HG03196 (cell line): ENCODE data around the gene DHRS9.
"Not testable (repeated sequence)": the region's sequence is repeated elsewhere in the genome, so short reads cannot be mapped to it uniquely, and the experiment has no call there.

Source experiments
- ATAC-seq: cut with Tn5 transposase; IDR thresholded peaks from one replicate; pipeline ENCODE4 v1.9.1; 2021; ENCODE audit not compliant: unreplicated experiment

The DHRS9 gene

DNA sequence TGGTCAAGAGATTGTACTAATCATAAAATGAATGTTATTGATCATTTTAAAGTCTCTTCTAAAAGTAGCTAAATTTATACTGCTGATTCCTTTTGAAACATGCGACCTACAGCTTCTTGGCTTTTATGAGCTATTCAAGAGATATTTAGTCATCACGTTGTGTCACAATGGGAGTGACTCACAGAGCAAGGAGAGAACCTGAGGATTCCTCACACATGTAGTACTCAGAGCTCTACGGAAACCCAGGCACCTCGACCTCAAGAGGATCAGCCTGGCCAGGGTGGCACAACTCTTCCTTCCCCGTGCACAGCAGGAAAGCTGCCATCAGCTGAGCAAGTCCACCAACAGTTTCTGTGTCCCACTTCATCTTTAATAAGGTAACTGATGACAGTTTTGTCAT is at the start of gene DHRS9:
DHRS9 (plus strand) TSS at position 223 of the 400 bp plus-strand sequence. CDS start 12,019 bp downstream, outside the sequence.
- ATAC-seq, result no peak

DNA sequence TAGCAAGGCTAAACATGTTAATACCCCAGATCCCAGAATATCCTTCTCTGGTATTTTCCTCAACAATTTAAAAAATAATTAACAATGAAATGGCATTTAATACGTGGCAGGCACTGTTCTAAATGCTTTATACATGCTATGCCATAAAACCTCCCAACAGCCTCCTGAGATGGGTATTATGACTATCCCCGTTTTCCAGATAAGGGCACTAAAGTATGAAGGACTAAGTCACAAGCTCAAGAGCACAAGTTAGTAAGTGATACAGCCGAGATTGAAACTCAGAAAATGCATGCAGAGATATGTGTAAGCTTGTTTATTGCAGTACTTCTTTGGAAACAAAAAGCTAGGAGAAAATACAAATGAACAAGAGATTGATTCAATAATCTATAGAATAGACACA is 46.2 kb upstream of the DHRS9 start:
- no peak for ATAC-seq

DNA sequence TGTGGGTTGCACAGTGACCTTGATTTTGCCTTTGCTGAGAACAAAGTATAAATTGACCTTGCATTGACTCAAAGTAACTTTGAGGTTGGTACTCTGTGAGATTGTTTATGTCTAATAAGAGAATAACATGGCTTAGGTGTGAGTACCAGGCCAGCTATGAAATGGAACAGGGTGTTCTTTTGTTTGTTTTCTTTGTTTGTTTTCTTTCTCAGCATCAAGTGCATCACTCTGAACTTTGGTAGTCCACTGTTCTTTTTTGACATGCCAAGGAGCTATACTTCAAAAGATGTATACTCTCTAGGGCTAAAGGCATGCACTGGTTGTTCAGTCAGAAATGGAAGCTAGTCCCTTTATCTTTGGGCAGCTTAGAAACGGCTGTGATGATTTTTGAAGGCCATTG is 43.3 kb upstream of the DHRS9 start:
- ATAC-seq, result no peak

DNA sequence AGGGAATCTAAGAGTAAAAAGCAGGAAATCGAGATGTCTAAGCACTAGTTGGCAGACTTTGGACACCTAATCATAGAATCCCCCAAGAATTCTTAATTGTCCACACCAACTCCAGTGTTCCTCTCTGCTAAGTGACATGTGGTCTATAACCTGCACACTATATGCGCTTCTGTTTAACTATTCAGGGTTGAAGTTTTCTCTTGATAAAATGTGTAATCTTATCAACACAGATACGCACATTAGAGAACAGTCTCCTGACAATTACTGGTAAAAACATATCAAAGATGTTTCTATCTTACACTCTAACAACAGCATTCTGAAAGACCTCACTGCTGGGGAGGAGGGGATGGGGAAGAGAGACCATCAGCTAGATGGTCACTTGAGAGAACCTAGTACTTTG is 42.1 kb upstream of the DHRS9 start:
- no peak for ATAC-seq

DNA sequence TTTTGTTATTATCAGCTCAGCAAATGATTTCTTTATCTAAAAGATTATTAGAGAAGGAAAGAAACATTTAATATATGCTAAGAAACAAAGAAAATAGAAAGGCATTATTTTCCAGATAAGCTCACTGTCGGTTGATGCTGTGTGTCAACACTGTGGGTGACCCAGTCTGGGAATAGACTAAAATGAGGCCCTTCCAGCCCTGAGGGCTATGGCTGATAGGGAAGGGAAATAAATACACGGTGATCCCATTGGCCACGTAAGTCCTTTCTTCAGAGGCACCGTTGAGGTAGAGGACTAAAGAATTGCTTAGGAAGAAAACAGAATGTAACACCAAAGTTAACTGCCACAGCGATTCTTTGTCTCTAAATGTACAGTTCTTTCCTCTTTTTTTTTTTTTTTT is 40.0 kb upstream of the DHRS9 start:
- ATAC-seq, result no peak

DNA sequence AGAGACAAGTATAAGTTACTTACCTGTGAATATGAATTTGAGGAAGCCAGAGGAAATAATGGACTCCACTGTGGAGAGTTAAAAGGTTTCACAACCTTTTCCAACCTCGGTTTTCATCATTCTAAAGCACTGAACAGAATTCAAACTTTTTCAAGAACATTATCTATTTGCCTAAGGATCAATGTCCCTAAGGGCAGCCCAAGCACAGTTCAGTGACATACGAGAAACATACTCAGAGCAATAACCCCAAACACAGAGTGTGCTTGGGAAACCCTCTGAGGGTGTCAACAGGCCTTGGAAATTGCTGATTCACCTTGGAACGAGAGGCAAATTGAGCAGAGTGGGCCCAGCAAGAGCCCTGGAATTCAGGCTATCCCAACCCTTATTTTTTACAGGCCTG is 38.2 kb upstream of the DHRS9 start, which contains the start of gene ABCB11:
ABCB11 (minus strand) TSS at position 123 of the 400 bp plus-strand sequence. CDS start 13,199 bp downstream, outside the sequence.
- no peak for ATAC-seq

DNA sequence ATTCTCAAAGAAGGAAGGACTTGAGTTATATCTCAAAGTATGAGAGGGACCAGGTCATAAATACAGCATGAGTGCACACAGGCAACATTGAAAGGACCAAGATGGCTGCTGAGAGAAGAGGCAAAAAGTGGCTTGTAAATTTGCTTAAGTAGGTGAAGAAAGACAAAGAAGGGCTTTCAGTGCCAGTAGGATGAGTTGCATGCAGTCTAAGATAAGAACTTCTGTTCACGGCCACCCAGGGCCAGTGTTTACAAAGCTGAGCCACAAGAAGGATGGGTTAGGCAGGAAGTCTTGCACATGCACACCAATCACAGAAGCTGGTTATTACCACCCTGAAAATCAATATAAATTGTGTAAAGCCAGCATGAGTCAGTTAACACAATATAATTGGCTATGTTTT is 35.1 kb upstream of the DHRS9 start:
- no peak for ATAC-seq

DNA sequence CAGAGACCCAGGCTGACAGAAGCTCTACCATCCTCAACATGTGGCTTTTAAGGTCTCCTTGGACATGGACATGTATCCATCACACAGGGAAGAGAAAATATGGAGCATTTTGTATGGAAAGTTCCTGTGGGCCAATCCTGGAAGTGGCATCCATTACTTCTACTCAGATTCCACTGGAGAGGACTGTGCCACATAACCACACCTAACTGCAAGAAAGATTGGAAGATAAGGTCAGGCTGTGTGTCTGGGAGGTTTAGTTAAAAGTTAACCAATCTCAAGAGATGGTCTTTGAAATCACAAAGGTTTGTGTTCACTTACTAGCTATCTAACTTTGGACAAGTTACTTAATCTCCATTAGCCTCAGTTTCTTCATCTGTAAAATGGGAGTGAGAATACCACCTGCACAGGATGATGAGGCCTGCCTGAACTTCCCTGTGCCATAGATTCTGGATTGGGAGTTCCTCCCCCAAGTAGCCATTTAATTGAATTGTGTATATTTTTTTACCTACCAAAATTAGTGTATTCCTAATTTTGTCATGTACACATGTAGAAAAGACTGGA is 34.3 kb upstream of the DHRS9 start:
- no peak for ATAC-seq

DNA sequence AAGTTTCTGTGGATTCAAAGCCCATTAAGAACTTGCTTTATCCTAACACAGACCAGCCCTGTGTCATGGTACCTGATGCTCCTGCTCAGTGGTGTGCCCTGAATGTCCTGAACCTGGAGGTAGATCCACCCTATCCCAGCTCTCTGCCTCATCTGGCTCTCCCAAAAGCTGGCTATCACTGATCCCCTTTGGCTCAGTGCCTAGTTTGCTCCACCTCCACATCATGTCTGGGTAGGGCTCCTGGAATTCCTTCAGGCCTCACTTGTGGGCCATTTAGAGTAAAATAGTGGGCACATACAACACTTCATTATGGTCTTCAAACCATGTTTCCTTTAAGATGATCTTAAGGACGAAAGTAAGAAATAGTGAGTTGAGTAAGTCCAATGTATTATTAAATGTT is 33.5 kb upstream of the DHRS9 start:
- no peak for ATAC-seq

DNA sequence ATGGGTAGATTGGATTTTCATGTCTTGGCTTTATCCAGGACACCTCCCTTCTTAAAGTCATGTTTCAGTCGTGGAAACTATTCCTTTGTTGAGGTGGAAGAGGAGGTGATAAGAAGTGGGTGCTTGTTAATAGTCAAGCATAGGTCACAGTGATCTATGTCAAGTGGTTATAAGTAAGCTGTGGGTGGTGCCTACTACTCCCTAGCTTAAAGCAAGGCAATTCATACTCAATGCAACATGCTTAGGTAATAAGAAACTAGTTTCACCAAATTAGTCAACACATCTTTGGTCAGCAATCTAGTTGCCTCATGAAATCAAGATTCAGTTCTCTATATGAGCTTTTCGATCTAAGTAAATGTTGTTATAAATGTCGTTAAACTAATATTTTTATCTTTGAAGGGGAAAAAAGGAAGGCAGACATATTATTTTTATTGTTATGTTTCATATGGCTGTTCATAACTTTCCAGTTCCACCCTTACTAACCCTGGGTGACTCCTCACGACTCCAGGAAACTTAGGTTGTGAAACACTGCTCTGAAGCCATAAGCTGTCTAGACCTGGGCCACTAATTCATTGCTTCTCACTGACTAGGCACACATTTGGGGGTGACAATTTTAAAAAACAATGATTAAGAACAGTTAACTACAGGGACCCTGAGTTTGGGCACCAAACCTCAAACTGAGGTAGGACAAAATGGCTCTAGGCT is 32.5 kb upstream of the DHRS9 start:
- ATAC-seq, result peak; percentile 51

DNA sequence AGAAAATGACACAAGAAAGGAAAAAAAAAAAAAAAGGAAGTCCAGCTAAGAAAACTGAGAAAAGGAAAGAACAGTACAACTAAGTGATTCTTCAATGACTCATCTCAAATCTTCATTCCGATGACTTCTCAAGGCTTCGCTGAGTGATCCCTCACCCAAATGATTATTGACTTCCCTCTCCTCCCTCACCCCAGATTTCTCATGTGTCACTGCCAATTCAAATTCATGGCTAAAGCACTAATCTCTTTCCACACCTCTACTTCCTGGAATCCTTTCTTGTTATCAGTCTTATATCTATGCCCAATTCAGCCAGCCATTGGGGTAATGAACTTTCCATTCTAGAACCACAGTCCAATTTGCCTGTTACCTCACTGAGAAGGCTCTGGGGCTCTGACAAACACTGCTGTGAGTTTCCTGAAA is 31.0 kb upstream of the DHRS9 start:
- peak; percentile 63 for ATAC-seq

DNA sequence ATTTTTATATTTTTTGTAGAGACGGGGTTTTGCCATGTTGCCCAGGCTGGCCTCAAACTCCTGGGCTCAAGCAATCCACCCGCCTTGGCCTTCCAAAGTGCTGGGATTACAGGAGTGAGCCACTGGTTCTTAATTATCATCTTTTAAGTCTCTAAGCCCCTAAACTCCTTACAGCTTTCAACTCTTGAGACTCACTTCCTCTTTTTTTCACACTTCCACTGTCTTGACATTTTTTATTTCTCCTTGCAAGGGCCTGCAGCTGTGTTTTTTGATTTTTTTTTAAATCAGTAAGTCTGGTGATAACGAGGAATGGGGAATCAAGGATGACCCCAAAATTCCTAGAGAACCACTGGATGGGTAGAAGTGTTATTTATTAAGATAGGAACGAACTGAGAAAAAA is 29.7 kb upstream of the DHRS9 start:
- no peak for ATAC-seq

DNA sequence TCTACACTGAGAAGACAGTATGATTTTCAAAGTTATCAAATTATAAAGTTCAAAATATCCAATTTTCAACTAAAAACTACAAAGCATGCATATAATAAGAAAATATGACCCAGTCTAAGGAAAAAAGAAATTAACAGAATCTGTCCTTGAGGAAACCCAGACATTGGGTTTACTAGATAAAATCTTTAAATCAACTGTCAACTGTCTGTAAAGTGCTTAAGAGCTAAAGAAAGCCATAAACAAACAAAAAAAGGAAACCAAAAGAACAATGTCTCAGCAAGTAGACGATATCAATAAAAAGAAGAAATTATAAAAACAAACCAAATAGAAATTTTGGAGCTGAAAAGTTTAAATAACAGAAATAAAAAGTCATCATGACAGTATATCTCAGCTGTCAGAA is 27.8 kb upstream of the DHRS9 start:
- ATAC-seq, result no peak

DNA sequence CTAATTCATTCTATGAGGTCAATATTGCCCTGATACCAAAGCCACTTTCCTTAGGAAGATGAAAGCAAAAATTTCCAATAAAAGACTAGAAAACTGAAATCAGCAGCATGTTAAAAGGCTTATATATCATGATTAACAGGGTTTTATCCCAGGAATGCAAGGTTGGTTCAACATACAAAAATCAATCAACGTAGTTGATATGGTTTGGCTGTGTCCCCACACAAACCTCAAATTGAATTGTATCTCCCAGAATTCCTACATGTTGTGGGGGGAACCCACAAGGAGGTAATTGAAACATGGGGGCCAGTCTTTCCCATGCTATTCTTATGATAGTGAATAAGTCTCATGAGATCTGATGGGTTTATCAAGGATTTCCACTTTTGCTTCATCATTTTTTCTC is 26.5 kb upstream of the DHRS9 start:
- ATAC-seq, result no peak

DNA sequence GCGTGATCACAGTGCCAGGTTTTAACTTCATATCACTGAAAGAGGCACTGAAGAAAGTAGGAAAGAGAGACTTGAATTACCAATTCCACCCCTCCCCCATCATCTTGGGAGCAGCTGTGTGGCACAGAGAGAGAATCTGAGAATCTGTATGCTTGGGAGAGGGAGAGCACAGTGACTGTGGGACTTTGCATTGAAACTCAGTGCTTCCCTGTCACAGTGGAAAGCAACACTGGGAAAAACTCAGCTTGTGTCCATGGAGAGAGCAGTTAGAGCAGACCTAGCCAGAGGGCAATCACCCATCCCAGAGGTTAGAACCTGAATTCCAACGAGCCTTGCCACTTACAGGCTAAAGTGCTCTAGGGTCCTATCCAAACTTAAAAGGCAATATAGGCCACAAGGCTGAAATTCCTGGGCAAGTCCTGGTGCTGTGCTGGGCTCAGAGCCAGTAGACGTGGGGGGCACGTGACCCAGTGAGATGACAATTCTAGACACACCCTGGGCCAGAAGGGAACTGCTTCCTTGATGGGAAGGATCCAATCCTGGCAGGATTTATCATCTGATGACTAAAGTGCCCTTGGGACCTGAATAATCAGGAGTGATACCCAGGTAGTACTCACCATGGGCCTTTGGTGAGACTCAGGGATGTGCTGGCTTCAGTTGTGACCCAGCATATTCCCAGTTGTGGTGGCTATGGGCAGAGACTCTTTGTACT is 22.8 kb upstream of the DHRS9 start:
- ATAC-seq, result no peak

DNA sequence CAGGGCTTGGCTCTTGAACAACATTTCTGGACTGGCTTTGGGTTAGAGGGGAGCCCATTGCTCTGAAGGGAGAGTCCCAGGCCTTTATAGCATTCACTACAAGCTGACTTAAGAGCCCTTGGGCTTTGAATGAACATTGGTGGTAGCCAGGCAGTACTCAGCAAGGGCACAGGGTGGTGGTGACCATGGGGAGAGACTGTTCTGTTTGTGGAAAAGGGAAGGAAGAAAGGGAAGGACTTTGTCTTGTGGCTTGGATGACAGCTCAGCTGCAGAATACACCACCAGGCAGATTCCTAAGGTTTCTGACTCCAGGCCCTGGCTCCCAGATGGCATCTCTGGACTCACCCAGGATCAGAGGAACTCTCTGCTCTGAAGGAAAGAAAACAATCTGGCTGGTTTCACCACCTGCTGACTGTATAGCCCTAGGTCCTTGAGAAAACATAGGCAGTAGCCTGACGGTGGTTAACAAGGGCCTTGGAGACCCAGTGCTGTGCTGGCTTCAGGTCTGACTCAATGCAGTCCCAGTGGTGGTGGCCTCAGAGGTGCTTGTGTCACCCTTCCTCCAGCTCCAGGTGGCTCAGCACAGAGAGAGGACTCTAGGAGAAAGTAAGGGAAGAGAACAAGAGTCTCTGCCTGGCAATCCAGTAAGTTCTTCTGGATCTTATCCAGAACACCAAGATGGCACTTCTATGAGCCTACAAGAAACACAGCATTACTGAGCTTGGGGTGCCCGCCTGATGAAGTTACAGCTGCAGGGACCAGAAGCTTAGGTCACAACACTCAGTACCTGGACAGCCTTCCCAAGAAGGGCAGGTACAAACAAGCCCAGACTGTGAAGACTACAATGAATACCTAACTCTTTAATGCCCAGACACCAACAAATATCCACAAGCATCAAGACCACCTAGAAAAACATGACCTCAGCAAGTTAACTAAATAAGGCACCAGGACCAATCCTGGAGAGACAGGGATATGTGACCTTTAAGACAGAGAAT is 21.8 kb upstream of the DHRS9 start:
- no peak for ATAC-seq

DNA sequence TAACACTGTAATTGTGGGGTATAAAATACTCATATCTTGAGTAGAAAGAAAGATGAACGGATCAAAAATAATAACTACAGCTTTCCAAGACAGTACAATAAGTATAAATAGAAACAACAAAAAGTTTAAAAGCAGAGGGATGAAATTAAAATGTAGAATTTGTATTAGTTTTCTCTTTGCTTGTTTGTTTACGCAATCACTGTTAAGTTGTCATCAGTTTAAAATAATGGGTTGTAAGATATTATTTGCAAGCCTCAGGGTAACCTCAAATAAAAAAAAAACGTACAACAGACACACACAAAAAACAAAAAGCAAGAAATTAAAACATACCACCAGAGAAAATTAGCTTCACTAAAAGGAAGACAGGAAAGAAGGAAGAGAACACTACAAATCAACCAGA is 20.2 kb upstream of the DHRS9 start:
- ATAC-seq, result no peak

DNA sequence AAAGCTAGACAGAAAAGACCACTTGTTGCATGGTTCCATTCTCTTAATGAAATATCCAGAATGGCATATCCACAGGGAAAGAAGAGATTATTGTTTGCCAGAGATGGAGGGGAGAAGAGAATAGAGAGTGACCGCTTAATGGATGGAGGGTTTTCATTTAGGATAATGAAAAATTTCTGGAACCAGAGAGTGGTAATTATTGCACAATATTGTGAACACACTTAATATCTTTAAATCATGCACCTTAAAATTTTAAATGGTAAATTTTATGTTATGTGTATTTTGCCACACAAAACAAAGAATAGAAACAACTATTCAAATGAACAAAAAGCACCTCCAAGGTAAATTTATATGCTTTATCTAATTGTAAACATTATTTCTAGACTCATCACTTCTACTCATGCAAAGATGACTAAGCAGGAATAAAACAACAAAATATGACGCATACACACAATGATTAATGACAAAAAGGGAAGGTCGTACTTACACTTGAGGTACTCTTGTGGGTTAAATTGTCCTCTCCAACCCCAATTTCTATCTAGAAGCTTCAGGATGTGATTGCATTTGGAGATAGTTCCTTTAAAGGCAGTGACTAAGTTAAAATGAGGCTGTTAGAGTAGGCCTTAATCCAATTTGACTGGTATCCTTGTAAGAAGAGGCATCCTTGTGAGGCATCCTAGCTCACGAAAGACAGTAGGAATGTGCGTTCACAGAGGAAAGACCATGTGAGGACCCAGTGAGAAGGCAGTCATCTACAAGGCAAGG is 18.7 kb upstream of the DHRS9 start:
- no peak for ATAC-seq

DNA sequence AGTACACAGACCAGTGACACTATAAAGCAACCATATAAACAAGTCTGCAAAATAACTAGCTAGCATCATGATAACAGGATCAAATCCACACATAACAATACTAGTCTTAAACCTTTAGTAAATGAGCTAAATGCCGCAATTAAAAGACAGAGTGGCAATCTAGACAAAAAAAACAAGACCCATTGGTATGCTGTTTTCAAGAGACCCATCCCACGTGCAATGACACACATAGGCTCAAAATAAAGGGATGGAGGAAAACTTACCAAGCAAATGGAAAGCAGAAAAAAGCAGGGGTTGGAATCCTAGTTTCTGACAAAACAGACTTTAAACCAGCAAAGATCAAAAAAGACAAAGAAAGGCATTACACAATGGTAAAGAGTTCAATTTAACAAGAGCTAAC is 14.8 kb upstream of the DHRS9 start:
- not testable (repeated sequence) for ATAC-seq

DNA sequence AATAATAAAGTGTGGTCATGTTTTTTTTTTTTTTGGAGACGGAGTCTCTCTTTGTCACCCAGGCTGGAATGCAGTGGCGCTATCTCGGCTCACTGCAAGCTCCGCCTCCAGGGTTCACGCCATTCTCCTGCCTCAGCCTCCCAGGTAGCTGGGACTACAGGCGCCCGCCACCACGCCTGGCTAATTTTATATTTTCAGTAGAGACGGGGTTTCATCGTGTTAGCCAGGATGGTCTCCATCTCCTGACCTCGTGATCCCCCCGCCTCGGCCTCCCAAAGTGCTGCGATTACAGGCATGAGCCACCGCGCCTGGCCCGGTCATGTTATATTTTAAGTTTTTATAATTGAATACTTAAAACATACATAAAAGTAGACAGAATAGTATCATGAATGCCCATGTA is 5.2 kb upstream of the DHRS9 start:
- not testable (repeated sequence) for ATAC-seq
